Activated CD4-positive, alpha-beta T cell treated with anti-CD3 and anti-CD28 coated beads for 36 hours (primary cell): ENCODE measurements around the gene DYSF. TPM values are rescaled to one million over a fixed set of nuclear protein-coding genes. Genes with fewer than 3 reads are reported as not detected.

ENCODE experiments used
- ATAC-seq: fragments of 200-7000 bp; cut with Tn5 transposase; one replicate; pipeline ENCODE4 v1.10.0; 2021; ENCODE audit warnings: mild to moderate bottlenecking, moderate library complexity
- CTCF ChIA-PET: fragments of 350-600 bp; sonication (Branson Sonifier 250); formaldehyde crosslinking; loops from one replicate; lab custom pipeline; 2021; ENCODE audit warnings: antibody characterized with exemption; lab: Charles Lee
- POLR2A ChIA-PET: fragments of 350-600 bp; sonication (Branson Sonifier 250); formaldehyde crosslinking; loops from one replicate; lab custom pipeline; 2021; ENCODE audit warnings: antibody characterized with exemption, inconsistent platforms; lab: Charles Lee
- DNase-seq: peaks from one replicate; pipeline ENCODE4 v3.0.0-alpha.2; 2020
- H3K27ac Mint-ChIP-seq: one replicate; pipeline ENCODE4 v1.8.0; 2021; ENCODE audit warnings: mixed read lengths
- H3K27me3 Mint-ChIP-seq: one replicate; pipeline ENCODE4 v1.8.0; 2021; ENCODE audit warnings: mixed read lengths
- H3K36me3 Mint-ChIP-seq: one replicate; pipeline ENCODE4 v1.8.0; 2021; ENCODE audit warnings: low read depth, mixed read lengths
- H3K4me1 Mint-ChIP-seq: one replicate; pipeline ENCODE4 v1.8.0; 2021; ENCODE audit warnings: mixed read lengths
- H3K4me3 Mint-ChIP-seq: one replicate; pipeline ENCODE4 v1.8.0; 2021; ENCODE audit warnings: mild to moderate bottlenecking, moderate library complexity, mixed read lengths
- H3K9me3 Mint-ChIP-seq: one replicate; pipeline ENCODE4 v1.8.0; 2021; ENCODE audit warnings: low read depth, mixed read lengths
- intact Hi-C, 2 experiments: fragments of 100-400 bp; cut with DNase I in 1 of 2; cut with micrococcal nuclease in 1 of 2; formaldehyde crosslinking; loops; one replicate each; pipeline versions ENCODE4 v1.14.2 to v1.15.1; 2022 to 2024; cut with DNase I, micrococcal nuclease
- total RNA-seq, 2 experiments: library from RNA; stranded (reverse); gene quantifications; one replicate each; pipeline ENCODE4 v1.2.3, GENCODE V29; 2021

The DYSF gene
- total RNA-seq, 2 experiments from 2014 or later, result 0.02 TPM; not detected in 1

GRCh38 chr2:71685073-71685848 lies 231.9 kb downstream of the DYSF start:
- no peaks in the 10 kb centered on the region for H3K36me3 Mint-ChIP-seq
- H3K9me3 Mint-ChIP-seq, result no peaks in the 10 kb centered on the region
- no peaks in the 10 kb centered on the region for H3K27me3 Mint-ChIP-seq
- H3K4me3 Mint-ChIP-seq, result no peak overlapping the region
- ATAC-seq, result no peak
- intact Hi-C loops, result no loop called here
- H3K4me1 Mint-ChIP-seq, result no peaks in the 10 kb centered on the region
- ChIA-PET CTCF (interaction anchor here (0.6 kb wide), 2 partner anchors 139 to 639 kb away, joined by 3 read pairs; no protein-coding TSS in a partner anchor), POLR2A (no interaction called here)
- no peak overlapping the region for H3K27ac Mint-ChIP-seq
- no peak for DNase-seq

DNA sequence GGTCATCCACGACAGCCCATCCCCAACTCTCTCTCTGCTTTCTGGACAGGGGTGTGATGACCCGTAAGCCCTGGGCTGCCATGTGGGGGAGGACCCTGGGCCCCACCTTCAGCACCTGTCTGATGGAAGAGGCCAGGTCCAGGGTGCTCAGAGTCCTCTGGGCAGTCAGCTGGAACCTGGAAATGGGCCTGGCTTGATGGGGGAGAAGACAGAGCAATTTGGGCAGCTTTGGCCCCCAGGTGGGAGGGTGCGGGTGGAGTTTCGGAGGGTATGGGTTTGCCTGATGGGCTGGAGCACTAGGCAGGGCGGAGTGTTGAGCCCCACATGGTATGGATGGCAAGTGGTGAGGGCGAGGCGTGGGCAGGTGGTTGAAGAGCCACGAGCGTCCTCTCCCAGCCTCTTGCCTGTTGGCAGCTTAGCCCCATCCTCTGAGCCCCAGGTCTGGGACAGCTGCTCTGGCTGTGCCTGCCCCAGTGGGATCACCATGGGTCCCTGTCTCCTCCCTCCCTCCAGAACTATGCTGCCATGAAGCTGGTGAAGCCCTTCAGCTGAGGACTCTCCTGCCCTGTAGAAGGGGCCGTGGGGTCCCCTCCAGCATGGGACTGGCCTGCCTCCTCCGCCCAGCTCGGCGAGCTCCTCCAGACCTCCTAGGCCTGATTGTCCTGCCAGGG lies 232.7 kb downstream of the DYSF start:
- H3K36me3 Mint-ChIP-seq, result no peaks in the 10 kb centered on the region
- no peaks in the 10 kb centered on the region for H3K9me3 Mint-ChIP-seq
- ATAC-seq (no peak), DNase-seq (no peak)
- H3K4me1 Mint-ChIP-seq, result no peaks in the 10 kb centered on the region
- H3K27me3 Mint-ChIP-seq, result no peaks in the 10 kb centered on the region
- H3K27ac Mint-ChIP-seq, result no peak overlapping the region
- intact Hi-C loops, result no loop called here
- POLR2A ChIA-PET, result no interaction called here
- H3K4me3 Mint-ChIP-seq, result no peak overlapping the region
- CTCF ChIA-PET, result interaction anchor here (0.5 to 0.6 kb wide), 2 partner anchors 15 to 216 kb away, joined by 4 to 5 read pairs; no protein-coding TSS in a partner anchor

DNA sequence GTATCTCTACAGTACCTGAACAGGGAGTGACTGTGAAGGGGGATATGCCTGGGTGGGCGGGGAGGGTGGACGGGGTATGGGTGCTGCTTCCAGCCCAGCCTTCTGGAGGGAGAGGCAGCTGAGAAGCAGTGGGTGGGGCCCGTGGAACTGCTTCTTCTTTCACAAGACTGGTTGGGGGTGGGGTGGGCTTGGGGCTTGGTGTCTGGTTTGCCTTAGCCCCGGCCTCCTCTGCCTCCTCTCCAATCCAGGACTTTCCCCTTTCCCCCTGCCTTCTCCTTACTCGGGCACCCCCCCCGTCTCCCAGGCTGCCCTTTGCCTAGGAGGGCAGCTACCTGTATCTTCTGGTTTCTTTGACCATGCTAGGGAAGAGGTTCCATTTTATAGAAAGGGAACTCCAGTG lies 233.4 kb downstream of the DYSF start:
- intact Hi-C loops, result no loop called here

DNA sequence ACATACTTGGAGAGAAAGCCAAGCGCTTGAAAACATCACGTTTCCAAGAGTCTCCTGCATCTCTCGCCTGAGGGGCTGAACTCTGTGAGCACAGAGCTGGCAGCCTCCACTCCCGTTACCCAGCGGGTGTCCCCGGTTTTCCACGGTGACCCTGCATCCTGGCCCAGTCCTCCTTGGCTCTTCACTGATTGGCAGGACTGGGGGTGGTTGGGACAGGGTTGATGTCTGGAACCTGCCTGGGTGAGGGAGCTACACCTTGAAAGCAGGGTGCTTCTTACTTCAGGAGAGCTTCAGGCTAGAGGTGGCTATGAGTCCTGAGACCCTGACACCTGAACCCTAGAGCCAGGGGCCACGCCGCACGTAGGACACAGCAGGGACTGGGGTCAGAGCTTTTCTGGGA lies 234.1 kb downstream of the DYSF start:
- intact Hi-C loops, result no loop called here
- no peaks in the 10 kb centered on the region for H3K4me1 Mint-ChIP-seq
- DNase-seq, result no peak
- ATAC-seq, result no peak
- H3K27me3 Mint-ChIP-seq, result no peaks in the 10 kb centered on the region
- ChIA-PET CTCF (interaction anchor here (1.1 kb wide), 1 partner anchor 177 kb away, joined by 3 read pairs; no protein-coding TSS in a partner anchor), POLR2A (no interaction called here)
- H3K4me3 Mint-ChIP-seq, result no peak overlapping the region
- H3K27ac Mint-ChIP-seq, result no peak overlapping the region
- no peaks in the 10 kb centered on the region for H3K36me3 Mint-ChIP-seq
- H3K9me3 Mint-ChIP-seq, result no peaks in the 10 kb centered on the region

More for the DNA sequence above, 233.4 kb downstream of the DYSF start:
- CTCF ChIA-PET, result interaction anchor here (0.5 to 0.6 kb wide), 2 partner anchors 16 to 216 kb away, joined by 4 to 5 read pairs; no protein-coding TSS in a partner anchor
- Mint-ChIP-seq H3K4me3 (no peak overlapping the region), H3K4me1 (no peaks in the 10 kb centered on the region), H3K27ac (no peak overlapping the region), H3K9me3 (no peaks in the 10 kb centered on the region), H3K27me3 (no peaks in the 10 kb centered on the region), H3K36me3 (no peaks in the 10 kb centered on the region)
- DNase-seq (no peak), ATAC-seq (no peak)
- POLR2A ChIA-PET, result no interaction called here

- Mint-ChIP-seq H3K9me3 (no peaks in the 10 kb centered on the region), H3K27me3 (no peaks in the 10 kb centered on the region), H3K27ac (no peak overlapping the region), H3K36me3 (no peaks in the 10 kb centered on the region), H3K4me3 (no peak overlapping the region), H3K4me1 (no peaks in the 10 kb centered on the region)
- no peak for DNase-seq
- POLR2A ChIA-PET, result no interaction called here
- CTCF ChIA-PET, result interaction anchor here (0.7 kb wide), 1 partner anchor 106 kb away, joined by 3 read pairs; no protein-coding TSS in a partner anchor
- intact Hi-C loops, result no loop called here
- ATAC-seq, result no peak
Measured at GRCh38 chr2:71688530-71688929, 235.2 kb downstream of the DYSF start.

GRCh38 chr2:71689393-71689792 lies 236.0 kb downstream of the DYSF start:
- no peaks in the 10 kb centered on the region for H3K9me3 Mint-ChIP-seq

DNA sequence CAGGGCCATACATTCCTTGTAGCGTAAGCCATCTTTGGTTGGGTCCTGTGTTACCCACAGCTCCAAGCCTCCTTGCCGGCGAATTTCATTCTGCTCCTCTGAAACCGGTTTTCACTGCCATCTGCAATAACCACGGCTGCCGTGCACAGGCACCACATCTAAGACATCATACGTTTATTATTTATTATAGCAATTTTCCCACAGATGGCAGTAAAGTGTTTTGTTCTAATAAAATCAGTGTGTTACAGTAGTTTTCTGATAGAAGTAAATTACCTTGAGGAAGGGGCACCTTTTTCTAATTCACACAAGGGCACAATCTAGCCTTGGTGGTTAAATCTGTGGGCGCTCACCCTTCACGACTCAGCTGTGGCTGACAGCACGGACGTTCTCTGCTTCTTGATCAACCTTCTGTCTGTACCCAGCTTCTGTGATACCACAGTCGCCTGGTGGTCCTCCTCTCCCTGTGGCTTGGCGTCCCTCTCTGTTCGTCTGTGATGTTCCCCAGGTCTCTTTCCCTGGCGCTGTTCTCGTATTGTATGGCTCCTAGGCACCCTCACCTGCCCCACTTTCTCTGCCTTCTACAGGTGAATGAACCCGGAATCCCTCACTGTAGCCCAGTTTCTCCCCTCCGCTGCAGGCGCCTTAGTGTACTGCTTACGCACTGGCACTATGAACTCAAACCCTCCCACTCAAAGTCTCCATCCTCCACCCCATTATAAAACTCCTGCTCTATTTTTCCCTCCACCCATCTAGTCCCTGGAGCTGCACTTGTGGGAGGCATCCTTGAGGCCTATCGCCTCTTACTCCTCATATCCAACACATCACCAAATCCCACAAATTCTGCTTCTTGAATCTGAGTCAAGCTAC lies 236.8 kb downstream of the DYSF start:
- POLR2A ChIA-PET, result no interaction called here
- CTCF ChIA-PET, result no interaction called here
- DNase-seq, result no peak
- Mint-ChIP-seq H3K27ac (no peak overlapping the region), H3K9me3 (no peaks in the 10 kb centered on the region), H3K27me3 (no peaks in the 10 kb centered on the region), H3K4me1 (no peaks in the 10 kb centered on the region), H3K4me3 (no peak overlapping the region), H3K36me3 (no peaks in the 10 kb centered on the region)
- intact Hi-C loops, result no loop called here
- ATAC-seq, result no peak

More at GRCh38 chr2:71689393-71689792, 236.0 kb downstream of the DYSF start:
- CTCF ChIA-PET, result no interaction called here
- no peaks in the 10 kb centered on the region for H3K36me3 Mint-ChIP-seq
- no peak for DNase-seq
- no peaks in the 10 kb centered on the region for H3K27me3 Mint-ChIP-seq
- POLR2A ChIA-PET, result no interaction called here
- no peaks in the 10 kb centered on the region for H3K4me1 Mint-ChIP-seq
- intact Hi-C loops, result no loop called here
- ATAC-seq, result no peak
- H3K4me3 Mint-ChIP-seq, result no peak overlapping the region
- H3K27ac Mint-ChIP-seq, result no peak overlapping the region

DNA sequence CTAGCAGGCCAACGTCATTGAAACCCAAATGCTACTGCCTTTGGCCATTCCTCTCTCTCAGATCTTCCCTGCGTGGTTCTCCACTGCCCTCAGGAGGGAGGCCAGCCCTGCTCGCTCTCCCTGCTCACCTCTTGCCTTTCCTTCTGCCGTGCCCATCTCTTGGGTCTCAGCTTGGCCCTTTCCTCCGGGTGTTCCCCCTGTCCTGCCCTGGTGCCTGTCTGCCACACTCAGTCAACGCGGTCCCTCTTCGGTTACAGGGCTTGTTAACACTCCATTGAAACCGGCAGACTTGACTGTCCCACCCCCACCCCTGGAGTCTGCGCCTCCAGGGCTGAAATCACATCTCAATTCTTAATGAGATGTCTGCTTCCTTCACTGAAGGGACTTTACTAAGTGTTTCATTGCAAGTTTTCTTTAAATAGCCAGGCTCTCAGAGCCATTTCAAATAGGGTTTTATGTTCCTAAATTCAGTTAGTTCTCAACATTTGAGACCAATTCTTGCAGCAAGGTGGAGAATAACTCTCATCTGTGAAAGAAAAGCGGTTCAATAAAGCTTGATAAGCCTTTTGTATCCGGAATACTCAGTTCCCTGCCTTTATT lies 237.6 kb downstream of the DYSF start:
- H3K4me1 Mint-ChIP-seq, result no peaks in the 10 kb centered on the region
- intact Hi-C loops, result no loop called here
- no peak overlapping the region for H3K4me3 Mint-ChIP-seq
- no peaks in the 10 kb centered on the region for H3K36me3 Mint-ChIP-seq
- H3K27me3 Mint-ChIP-seq, result no peaks in the 10 kb centered on the region
- no peaks in the 10 kb centered on the region for H3K9me3 Mint-ChIP-seq
- ChIA-PET POLR2A (no interaction called here), CTCF (no interaction called here)
- DNase-seq (no peak), ATAC-seq (no peak)
- no peak overlapping the region for H3K27ac Mint-ChIP-seq

DNA sequence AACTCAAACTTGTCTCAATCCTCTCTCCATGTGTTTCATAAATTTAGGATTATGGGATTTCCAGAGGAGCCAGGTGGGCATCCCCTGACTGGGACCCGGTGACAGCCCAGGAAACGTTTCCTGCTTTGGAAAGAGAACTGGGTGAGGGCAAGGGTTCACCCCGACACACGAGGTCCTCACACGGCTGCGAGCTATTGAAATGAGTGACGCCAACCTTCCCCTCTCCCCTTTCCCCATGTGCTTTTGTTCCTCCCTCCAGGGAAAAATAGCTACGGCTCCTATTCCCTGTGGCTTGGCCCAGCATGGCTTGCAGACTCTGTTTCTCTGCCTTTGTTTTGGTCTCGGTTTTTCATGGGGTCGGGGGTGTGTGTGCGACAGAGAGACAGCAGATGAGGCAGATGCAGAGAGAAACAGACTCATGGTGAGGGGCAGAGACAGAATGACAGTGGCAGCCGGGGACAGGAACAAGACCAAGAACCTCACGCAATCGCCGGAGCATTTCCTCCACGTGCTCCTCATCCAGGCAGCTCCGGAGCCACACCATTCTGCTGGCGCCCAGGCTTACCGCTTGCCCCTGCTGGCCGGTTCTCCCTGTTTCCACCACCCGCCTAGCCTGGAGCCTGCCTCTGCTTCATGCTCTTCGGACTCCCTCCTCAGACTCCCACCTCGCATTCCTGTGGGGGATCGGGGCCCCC lies 238.5 kb downstream of the DYSF start:
- DNase-seq (no peak), ATAC-seq (no peak)
- Mint-ChIP-seq H3K9me3 (no peaks in the 10 kb centered on the region), H3K27me3 (no peaks in the 10 kb centered on the region), H3K36me3 (no peaks in the 10 kb centered on the region), H3K4me3 (no peak overlapping the region), H3K27ac (no peak overlapping the region), H3K4me1 (no peaks in the 10 kb centered on the region)
- CTCF ChIA-PET, result no interaction called here
- intact Hi-C loops, result no loop called here
- POLR2A ChIA-PET, result no interaction called here

DNA sequence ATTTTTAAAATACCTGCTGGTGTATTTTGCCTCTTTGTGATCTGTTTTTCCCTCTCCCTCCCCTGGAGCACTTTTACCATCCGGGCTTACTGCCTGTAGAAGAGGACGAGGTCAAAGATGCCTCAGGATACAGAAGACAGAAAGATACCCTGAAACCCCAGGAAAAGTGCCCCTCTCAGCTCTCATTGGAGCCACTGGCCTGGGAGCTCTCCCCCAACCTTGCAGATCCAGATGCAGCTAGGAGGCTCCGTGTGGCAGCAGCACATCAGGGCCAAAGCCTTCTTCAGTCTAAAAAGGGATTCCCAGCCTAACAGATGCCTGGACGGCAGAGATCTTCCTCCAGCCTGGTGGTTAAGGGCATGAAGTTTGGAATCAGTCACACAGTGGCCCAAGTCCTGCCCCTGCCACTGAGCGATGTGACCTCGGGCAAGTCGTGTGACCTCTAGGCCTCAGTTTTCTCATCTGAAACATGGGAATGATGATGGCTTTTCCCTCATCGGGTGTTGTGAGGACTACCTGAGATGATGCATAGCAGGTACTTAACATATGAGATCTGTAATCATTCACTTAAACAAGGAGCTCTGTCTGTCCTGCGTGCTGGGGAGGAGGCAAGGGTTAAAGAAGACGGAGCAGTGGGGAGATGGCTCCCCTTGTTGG lies 239.4 kb downstream of the DYSF start:
- POLR2A ChIA-PET, result no interaction called here
- intact Hi-C loops, result no loop called here
- no peak for DNase-seq

More for the DNA sequence above, 239.4 kb downstream of the DYSF start:
- CTCF ChIA-PET, result no interaction called here
- no peaks in the 10 kb centered on the region for H3K36me3 Mint-ChIP-seq
- H3K9me3 Mint-ChIP-seq, result no peaks in the 10 kb centered on the region
- no peak overlapping the region for H3K27ac Mint-ChIP-seq
- H3K27me3 Mint-ChIP-seq, result no peaks in the 10 kb centered on the region
- no peak overlapping the region for H3K4me3 Mint-ChIP-seq
- H3K4me1 Mint-ChIP-seq, result no peaks in the 10 kb centered on the region
- no peak for ATAC-seq
